HepG2 (cell line): ENCODE measurements around the gene HTRA2. TPM values are rescaled to one million over a fixed set of nuclear protein-coding genes. Genes with fewer than 3 reads are reported as not detected.
A peak's percentile ranks its signal among the peaks of the same experiment; 100 is the strongest.

Experiments used
- ATF6 ChIP-seq: sonication (generic); formaldehyde crosslinking; conservative IDR thresholded peaks from 2 replicates; pipeline ENCODE4 v1.4.0; 2020; ENCODE audit warnings: missing genetic modification reagents
- NFYC ChIP-seq: IDR thresholded peaks from 2 replicates; pipeline ENCODE4 v1.6.1; 2016; ENCODE audit warnings: missing genetic modification reagents, missing compliant biosample characterization
- ONECUT2 ChIP-seq: sonication (generic); formaldehyde crosslinking; IDR thresholded peaks from 2 replicates; pipeline ENCODE4 v1.4.0; 2020; ENCODE audit warnings: missing genetic modification reagents
- REPIN1 ChIP-seq: sonication (generic); formaldehyde crosslinking; IDR thresholded peaks from 2 replicates; pipeline ENCODE4 v1.8.0; 2022; ENCODE audit warnings: missing genetic modification reagents, low read depth, mild to moderate bottlenecking, borderline replicate concordance
- RNF2 ChIP-seq: fragments of 450-650 bp; conservative IDR thresholded peaks from 2 replicates; pipeline ENCODE4 v1.6.1; 2016; ENCODE audit warnings: low read depth
- STAG1 ChIP-seq: sonication (generic); formaldehyde crosslinking; IDR thresholded peaks from 2 replicates; pipeline ENCODE4 v1.4.0; 2020; ENCODE audit warnings: missing genetic modification reagents
- ZBTB10 ChIP-seq: sonication (generic); formaldehyde crosslinking; IDR thresholded peaks from 2 replicates; pipeline ENCODE4 v1.4.0; 2020; ENCODE audit warnings: missing genetic modification reagents, borderline replicate concordance
- ZC3H13 ChIP-seq: sonication (generic); formaldehyde crosslinking; IDR thresholded peaks from 2 replicates; pipeline ENCODE4 v1.8.1; 2023; ENCODE audit warnings: mild to moderate bottlenecking, missing genetic modification reagents, moderate library complexity
- ZNF234 ChIP-seq: sonication (generic); formaldehyde crosslinking; conservative IDR thresholded peaks from 2 replicates; pipeline ENCODE4 v1.5.1; 2020; ENCODE audit warnings: mild to moderate bottlenecking, missing genetic modification reagents
- ZNF563 ChIP-seq: sonication (generic); formaldehyde crosslinking; IDR thresholded peaks from 2 replicates; pipeline ENCODE4 v1.8.0; 2022; ENCODE audit warnings: mild to moderate bottlenecking, moderate library complexity, missing genetic modification reagents
- ZNF883 ChIP-seq: sonication (generic); formaldehyde crosslinking; IDR thresholded peaks from 2 replicates; pipeline ENCODE4 v1.5.1; 2020; ENCODE audit warnings: mild to moderate bottlenecking, missing genetic modification reagents; ENCODE audit errors: not compliant biosample characterization
- polyA plus RNA-seq, 8 experiments: library from polyadenylated mRNA; depleted of rRNA in 3 of 8; stranded (reverse) in 7 of 8; unstranded in 1 of 8; fragments of >200 nt; fragmentation: Illumina TruSeq in 4 of 8; extraction: Trizol in 4 of 8; gene quantifications; 2 replicates each; pipeline versions ENCODE4 v1.2.1 to v1.2.3, GENCODE V29; 2011 to 2016; ENCODE audit warnings: low read depth in 4 of 8, missing spikeins in 1 of 8, mixed read lengths in 1 of 8; ENCODE audit not compliant: insufficient read depth in 1 of 8
- total RNA-seq, 5 experiments: library from RNA; depleted of rRNA; stranded (reverse); fragments of >200 nt; fragmentation: Illumina TruSeq; extraction: Trizol; gene quantifications; 2 replicates each; pipeline ENCODE4 v1.2.3, GENCODE V29; 2016; ENCODE audit warnings: low read depth in 1 of 5
- TF ChIP-seq, protein P1 (sequence below): sonication (generic); formaldehyde crosslinking; IDR thresholded peaks from one replicate; pipeline ENCODE4 v1.5.1; 2020; ENCODE audit warnings: mild to moderate bottlenecking, missing genetic modification reagents; ENCODE audit errors: not compliant biosample characterization
- TF ChIP-seq, protein P2 (sequence below): sonication (generic); formaldehyde crosslinking; IDR thresholded peaks from 2 replicates; pipeline ENCODE4 v1.5.0; 2020; ENCODE audit warnings: missing genetic modification reagents

HTRA2 gene
- total and polyA plus RNA-seq, 2 of the 13 experiments (the other 11 are each of a cell fraction or from before 2014, with no cell fraction given): 47.7 to 50.3 TPM

DNA sequence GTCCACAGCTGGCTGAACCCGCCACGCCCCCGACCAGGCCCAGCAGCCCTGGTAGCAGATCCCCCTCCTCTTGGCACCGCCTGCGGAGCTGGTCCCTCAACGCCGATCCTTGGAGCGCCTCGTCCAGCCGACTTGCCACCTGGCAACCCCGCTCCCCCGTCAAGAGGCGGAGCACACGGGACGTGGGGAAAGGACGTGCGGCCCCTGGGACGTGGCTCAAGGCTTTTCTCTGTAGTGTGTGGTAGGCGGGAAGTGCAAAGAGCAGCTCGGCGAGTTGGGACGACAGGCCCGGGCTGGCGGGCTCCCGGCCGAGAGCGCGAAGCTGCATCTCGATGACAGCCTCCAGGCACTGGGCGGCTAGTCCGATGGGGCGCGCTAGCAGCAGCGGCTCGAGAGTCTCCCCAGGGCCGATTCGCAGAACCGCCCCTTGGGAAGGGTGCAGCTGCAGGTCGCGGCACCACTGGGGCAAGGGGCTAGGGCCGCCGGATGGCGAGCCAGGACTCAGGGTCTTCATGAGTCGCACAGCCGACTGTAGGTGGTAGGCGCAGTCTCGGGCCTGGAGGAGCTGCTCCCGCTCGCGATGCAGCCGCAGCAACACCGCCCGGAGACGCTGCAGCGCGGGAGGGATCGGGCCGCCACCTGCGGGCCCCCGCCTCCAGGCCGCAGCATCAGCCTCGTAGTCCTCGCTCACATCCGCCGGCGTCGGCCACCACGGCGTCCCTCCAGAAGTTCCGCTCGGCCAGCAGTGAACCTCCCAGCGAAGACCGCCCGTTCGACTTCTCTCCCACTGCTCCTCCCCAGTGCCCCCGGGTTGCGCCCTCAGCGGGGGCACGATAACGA is 47.6 kb upstream of the HTRA2 start (continued):
- TF ChIP-seq ONECUT2 (CRISPR knock-in tag) (0 out of 2 replicates have a peak, but pooled peaks have one; percentile 54), ATF6 (0 out of 2 replicates have a peak, but pooled peaks have one; percentile 17), STAG1 (CRISPR knock-in tag) (peak; percentile 28), NFYC (CRISPR knock-in tag) (no peak), ZNF234 (CRISPR knock-in tag) (no peak; the same call in 1 of the 2 replicates), ZC3H13 (peak; percentile 60; the same call in 1 of the 2 replicates), REPIN1 (peak; percentile 80), ZNF883 (CRISPR knock-in tag) (peak; percentile 80), RNF2 (0 out of 2 replicates have a peak, but pooled peaks have one; percentile 43), ZNF563 (CRISPR knock-in tag) (peak; percentile 68), ZBTB10 (peak; percentile 68)
- TF ChIP-seq, protein P1, sequence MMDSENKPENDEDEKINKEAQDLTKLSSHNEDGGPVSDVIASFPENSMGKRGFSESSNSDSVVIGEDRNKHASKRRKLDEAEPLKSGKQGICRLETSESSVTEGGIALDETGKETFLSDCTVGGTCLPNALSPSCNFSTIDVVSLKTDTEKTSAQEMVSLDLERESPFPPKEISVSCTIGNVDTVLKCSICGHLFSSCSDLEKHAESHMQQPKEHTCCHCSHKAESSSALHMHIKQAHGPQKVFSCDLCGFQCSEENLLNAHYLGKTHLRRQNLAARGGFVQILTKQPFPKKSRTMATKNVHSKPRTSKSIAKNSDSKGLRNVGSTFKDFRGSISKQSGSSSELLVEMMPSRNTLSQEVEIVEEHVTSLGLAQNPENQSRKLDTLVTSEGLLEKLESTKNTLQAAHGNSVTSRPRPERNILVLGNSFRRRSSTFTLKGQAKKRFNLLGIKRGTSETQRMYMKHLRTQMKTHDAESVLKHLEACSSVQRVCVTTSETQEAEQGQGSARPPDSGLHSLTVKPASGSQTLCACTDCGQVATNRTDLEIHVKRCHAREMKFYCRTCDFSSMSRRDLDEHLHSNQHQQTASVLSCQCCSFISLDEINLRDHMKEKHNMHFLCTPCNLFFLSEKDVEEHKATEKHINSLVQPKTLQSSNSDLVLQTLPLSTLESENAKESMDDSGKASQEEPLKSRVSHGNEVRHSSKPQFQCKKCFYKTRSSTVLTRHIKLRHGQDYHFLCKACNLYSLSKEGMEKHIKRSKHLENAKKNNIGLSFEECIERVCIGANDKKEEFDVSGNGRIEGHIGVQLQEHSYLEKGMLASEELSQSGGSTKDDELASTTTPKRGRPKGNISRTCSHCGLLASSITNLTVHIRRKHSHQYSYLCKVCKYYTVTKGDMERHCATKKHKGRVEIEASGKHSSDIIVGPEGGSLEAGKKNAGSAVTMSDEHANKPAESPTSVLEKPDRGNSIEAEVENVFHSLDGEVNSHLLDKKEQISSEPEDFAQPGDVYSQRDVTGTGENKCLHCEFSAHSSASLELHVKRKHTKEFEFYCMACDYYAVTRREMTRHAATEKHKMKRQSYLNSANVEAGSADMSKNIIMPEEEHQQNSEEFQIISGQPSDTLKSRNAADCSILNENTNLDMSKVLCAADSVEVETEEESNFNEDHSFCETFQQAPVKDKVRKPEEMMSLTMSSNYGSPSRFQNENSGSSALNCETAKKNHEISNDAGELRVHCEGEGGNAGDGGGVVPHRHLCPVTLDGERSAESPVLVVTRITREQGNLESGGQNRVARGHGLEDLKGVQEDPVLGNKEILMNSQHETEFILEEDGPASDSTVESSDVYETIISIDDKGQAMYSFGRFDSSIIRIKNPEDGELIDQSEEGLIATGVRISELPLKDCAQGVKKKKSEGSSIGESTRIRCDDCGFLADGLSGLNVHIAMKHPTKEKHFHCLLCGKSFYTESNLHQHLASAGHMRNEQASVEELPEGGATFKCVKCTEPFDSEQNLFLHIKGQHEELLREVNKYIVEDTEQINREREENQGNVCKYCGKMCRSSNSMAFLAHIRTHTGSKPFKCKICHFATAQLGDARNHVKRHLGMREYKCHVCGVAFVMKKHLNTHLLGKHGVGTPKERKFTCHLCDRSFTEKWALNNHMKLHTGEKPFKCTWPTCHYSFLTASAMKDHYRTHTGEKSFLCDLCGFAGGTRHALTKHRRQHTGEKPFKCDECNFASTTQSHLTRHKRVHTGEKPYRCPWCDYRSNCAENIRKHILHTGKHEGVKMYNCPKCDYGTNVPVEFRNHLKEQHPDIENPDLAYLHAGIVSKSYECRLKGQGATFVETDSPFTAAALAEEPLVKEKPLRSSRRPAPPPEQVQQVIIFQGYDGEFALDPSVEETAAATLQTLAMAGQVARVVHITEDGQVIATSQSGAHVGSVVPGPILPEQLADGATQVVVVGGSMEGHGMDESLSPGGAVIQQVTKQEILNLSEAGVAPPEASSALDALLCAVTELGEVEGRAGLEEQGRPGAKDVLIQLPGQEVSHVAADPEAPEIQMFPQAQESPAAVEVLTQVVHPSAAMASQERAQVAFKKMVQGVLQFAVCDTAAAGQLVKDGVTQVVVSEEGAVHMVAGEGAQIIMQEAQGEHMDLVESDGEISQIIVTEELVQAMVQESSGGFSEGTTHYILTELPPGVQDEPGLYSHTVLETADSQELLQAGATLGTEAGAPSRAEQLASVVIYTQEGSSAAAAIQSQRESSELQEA: peak; percentile 95
- TF ChIP-seq, protein P2, sequence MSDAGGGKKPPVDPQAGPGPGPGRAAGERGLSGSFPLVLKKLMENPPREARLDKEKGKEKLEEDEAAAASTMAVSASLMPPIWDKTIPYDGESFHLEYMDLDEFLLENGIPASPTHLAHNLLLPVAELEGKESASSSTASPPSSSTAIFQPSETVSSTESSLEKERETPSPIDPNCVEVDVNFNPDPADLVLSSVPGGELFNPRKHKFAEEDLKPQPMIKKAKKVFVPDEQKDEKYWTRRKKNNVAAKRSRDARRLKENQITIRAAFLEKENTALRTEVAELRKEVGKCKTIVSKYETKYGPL (CRISPR knock-in tag): 0 out of 2 replicates have a peak, but pooled peaks have one; percentile 61
